Caco-2 (cell line): ENCODE data around the gene ERFL. TPM values are rescaled to one million over a fixed set of nuclear protein-coding genes. Genes with fewer than 3 reads are reported as not detected.

Experiments
- BruUV-seq: library from RNA; stranded (reverse); fragments of 400-500 nt; replicated peaks from 2 replicates; lab custom pipeline; 2021; lab: Mats Ljungman, UMichigan
- CTCF ChIA-PET: fragments of 300-600 bp; sonication (Branson Sonifier 250); formaldehyde crosslinking; loops from one replicate; lab custom pipeline; 2022; ENCODE audit warnings: antibody characterized with exemption; lab: Charles Lee
- POLR2A ChIA-PET: fragments of 300-600 bp; sonication (Branson Sonifier 250); formaldehyde crosslinking; loops from one replicate; lab custom pipeline; 2022; ENCODE audit warnings: antibody characterized with exemption; lab: Charles Lee
- DNase-seq, 2 experiments: peaks; one replicate each; pipeline versions ENCODE4 v3.0.0 to v3.0.0-alpha.2; 2020 to 2022
- H3K27me3 ChIP-seq: replicated peaks from 2 replicates; pipeline ENCODE4 v1.6.0; 2011; ENCODE audit warnings: low read length; ENCODE audit not compliant: control insufficient read depth, insufficient read depth
- H3K36me3 ChIP-seq: 2 replicates; pipeline ENCODE4 v1.5.1; 2011; ENCODE audit warnings: low read length; ENCODE audit not compliant: control insufficient read depth, insufficient read depth
- H3K4me1 ChIP-seq: fragments of 250-450 bp; sonication (Bioruptor Pico); 2 replicates; pipeline ENCODE4 v1.5.1; 2020; ENCODE audit warnings: mild to moderate bottlenecking
- H3K4me3 ChIP-seq: 2 replicates; pipeline ENCODE4 v1.5.1; 2011; ENCODE audit warnings: low read depth, mild to moderate bottlenecking, control low read depth, low read length
- H3K9me3 ChIP-seq: fragments of 250-450 bp; sonication (Bioruptor Pico); 2 replicates; pipeline ENCODE4 v1.5.1; 2020; ENCODE audit warnings: mild to moderate bottlenecking, moderate library complexity
- H3K27ac Mint-ChIP-seq: one replicate; pipeline ENCODE4 v1.8.0; 2022; ENCODE audit warnings: mixed read lengths; ENCODE audit not compliant: unreplicated experiment
- H3K27me3 Mint-ChIP-seq: one replicate; pipeline ENCODE4 v1.8.0; 2022; ENCODE audit warnings: mixed read lengths; ENCODE audit not compliant: insufficient read depth, unreplicated experiment
- H3K36me3 Mint-ChIP-seq: one replicate; pipeline ENCODE4 v1.8.0; 2022; ENCODE audit warnings: mild to moderate bottlenecking, mixed read lengths; ENCODE audit not compliant: insufficient read depth, unreplicated experiment
- H3K4me1 Mint-ChIP-seq: one replicate; pipeline ENCODE4 v1.8.0; 2022; ENCODE audit warnings: low read depth, mixed read lengths; ENCODE audit not compliant: unreplicated experiment
- H3K4me3 Mint-ChIP-seq: one replicate; pipeline ENCODE4 v1.8.0; 2022; ENCODE audit warnings: mild to moderate bottlenecking, moderate library complexity, mixed read lengths; ENCODE audit not compliant: unreplicated experiment
- H3K9me3 Mint-ChIP-seq: one replicate; pipeline ENCODE4 v1.8.0; 2022; ENCODE audit warnings: mixed read lengths; ENCODE audit not compliant: unreplicated experiment
- CTCF ChIP-seq, 2 experiments: fragments of 200-600 bp in 1 of 2; IDR thresholded peaks; 1 replicate in 1 of 2; 2 replicates in 1 of 2; pipeline versions ENCODE4 v1.5.1 to v1.8.0; 2011 to 2022; ENCODE audit warnings: antibody characterized with exemption in 1 of 2, control low read depth in 1 of 2, inconsistent platforms in 1 of 2, low read depth in 1 of 2, low read length in 1 of 2, mild to moderate bottlenecking in 1 of 2, moderate library complexity in 1 of 2; ENCODE audit not compliant: insufficient read depth in 1 of 2, severe bottlenecking in 1 of 2, unreplicated experiment in 1 of 2
- intact Hi-C: fragments of 100-400 bp; cut with micrococcal nuclease; formaldehyde crosslinking; loops from one replicate; pipeline ENCODE4 v1.10.0; 2022; ENCODE audit not compliant: unreplicated experiment
- total RNA-seq: library from RNA; stranded (reverse); gene quantifications from 2 replicates; pipeline ENCODE4 v1.2.3, GENCODE V29; 2022

The ERFL gene
- total RNA-seq, 1 experiment from 2014 or later: 0.23 TPM

- peaks cover 8% of the 10 kb centered on the region for H3K4me1 Mint-ChIP-seq
- BruUV-seq: no TSS peak
- DNase-seq: no peak
- no peak overlapping the region for H3K4me3 Mint-ChIP-seq
- intact Hi-C loops: loop anchor here (5.0 kb wide), 1 partner anchor 198 kb away; the partner anchor contains the start of gene ZNF574
- ChIA-PET POLR2A (no interaction called here), CTCF (interaction anchor here (0.8 kb wide), 1 partner anchor 244 kb away, joined by 3 read pairs; no protein-coding TSS in a partner anchor)
- no peak overlapping the region for H3K27ac Mint-ChIP-seq
- peaks cover 3% of the 10 kb centered on the region for H3K27me3 Mint-ChIP-seq
- no peak for TF ChIP-seq CTCF (IDR thresholded peaks at IDR 0.05; ENCODE audit: insufficient read depth in 1 of 2, low read depth in 1 of 2, low read length in 1 of 2, severe bottlenecking in 1 of 2, unreplicated experiment in 1 of 2)
- Histone ChIP-seq H3K9me3 (no peaks in the 10 kb centered on the region), H3K36me3 (no peaks in the 10 kb centered on the region), H3K4me1 (0 out of 2 replicates have a peak, but pooled peaks cover under 1% of the 10 kb centered on the region), H3K27me3 (no peaks in the 10 kb centered on the region), H3K4me3 (no peak overlapping the region)
- no peaks in the 10 kb centered on the region for H3K9me3 Mint-ChIP-seq
- peaks cover 7% of the 10 kb centered on the region for H3K36me3 Mint-ChIP-seq
Observed at GRCh38 chr19:41879670-41880328, 48.5 kb downstream of the ERFL start.

- Mint-ChIP-seq H3K4me3 (no peak overlapping the region), H3K27ac (no peak overlapping the region), H3K4me1 (peaks cover 8% of the 10 kb centered on the region), H3K36me3 (peaks cover 7% of the 10 kb centered on the region), H3K27me3 (peaks cover 3% of the 10 kb centered on the region), H3K9me3 (no peaks in the 10 kb centered on the region)
- no peaks in the 10 kb centered on the region for H3K27me3 ChIP-seq
- no TSS peak for BruUV-seq
- TF ChIP-seq CTCF (IDR thresholded peaks at IDR 0.05; ENCODE audit: insufficient read depth in 1 of 2, low read depth in 1 of 2, low read length in 1 of 2, severe bottlenecking in 1 of 2, unreplicated experiment in 1 of 2): no peak
- ChIA-PET POLR2A (no interaction called here), CTCF (no interaction called here)
- H3K9me3 ChIP-seq: no peaks in the 10 kb centered on the region
- H3K4me1 ChIP-seq: no peaks in the 10 kb centered on the region
- intact Hi-C loops: no loop called here
- no peaks in the 10 kb centered on the region for H3K36me3 ChIP-seq
- DNase-seq: no peak
- H3K4me3 ChIP-seq: no peak overlapping the region
Observed at GRCh38 chr19:41879080-41879479, 49.2 kb downstream of the ERFL start.

DNA sequence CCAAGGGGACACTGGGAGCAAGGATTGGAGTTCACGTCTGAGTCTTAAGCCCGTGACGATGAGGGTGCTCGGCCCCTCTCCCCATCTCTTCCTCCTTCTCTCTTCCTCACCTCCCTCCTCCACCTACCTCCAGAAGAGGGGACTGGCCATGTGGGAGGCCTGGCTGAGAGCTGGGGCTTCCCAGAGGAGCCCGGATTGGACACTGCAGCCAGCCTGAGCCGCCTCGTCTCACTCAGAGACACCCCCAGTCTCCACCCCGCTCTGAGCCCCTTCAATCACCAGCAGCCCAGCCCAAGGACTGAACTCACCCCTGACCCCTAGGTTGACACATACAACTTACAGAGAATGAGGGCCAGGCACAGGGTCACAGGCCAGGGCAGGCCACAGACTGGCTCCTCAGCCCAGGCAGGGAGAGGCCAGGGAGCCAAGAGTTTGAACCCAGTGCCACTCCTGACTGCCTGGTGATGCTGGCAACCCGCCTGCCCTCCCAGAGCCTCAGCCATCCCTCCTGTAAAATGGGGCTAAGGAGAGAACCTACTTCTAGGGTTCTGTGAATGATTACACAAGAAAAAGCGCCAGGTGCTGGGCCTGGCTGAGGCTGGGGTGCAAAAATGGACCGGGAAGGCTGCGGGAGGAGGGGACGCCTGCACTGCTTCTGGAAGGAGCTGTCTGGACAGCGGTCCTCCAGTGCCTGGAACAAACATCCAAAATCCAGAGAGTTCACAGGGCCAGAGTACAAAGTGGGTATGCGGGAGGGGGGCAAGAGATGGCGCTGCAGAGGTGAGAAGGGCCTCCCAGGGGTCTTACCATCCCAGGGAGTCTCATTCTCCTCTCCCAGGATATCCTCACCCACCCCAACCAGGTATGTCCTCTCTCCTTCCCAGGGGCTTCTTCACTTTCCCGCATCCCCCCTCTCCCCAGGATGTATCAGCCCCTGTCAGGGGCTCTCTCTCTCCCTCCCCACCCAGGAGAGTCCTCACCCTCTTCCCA is 50.0 kb downstream of the ERFL start:
- POLR2A ChIA-PET: no interaction called here
- no peak for TF ChIP-seq CTCF (IDR thresholded peaks at IDR 0.05; ENCODE audit: insufficient read depth in 1 of 2, low read depth in 1 of 2, low read length in 1 of 2, severe bottlenecking in 1 of 2, unreplicated experiment in 1 of 2)

More for the DNA sequence above, 50.0 kb downstream of the ERFL start:
- Histone ChIP-seq H3K9me3 (no peaks in the 10 kb centered on the region), H3K27me3 (no peaks in the 10 kb centered on the region), H3K4me3 (no peak overlapping the region), H3K4me1 (no peaks in the 10 kb centered on the region), H3K36me3 (no peaks in the 10 kb centered on the region)
- H3K36me3 Mint-ChIP-seq: peaks cover 12% of the 10 kb centered on the region
- peaks cover 3% of the 10 kb centered on the region for H3K27me3 Mint-ChIP-seq
- no peak overlapping the region for H3K4me3 Mint-ChIP-seq
- no peak overlapping the region for H3K27ac Mint-ChIP-seq
- no peaks in the 10 kb centered on the region for H3K9me3 Mint-ChIP-seq
- no peak for DNase-seq
- intact Hi-C loops: no loop called here
- H3K4me1 Mint-ChIP-seq: peaks cover 8% of the 10 kb centered on the region
- no TSS peak for BruUV-seq
- CTCF ChIA-PET: no interaction called here
